ENCODE measurements around the gene CCDC6. TPM values are rescaled to one million over a fixed set of nuclear protein-coding genes. Genes with fewer than 3 reads are reported as not detected.

CCDC6 gene
- total RNA-seq = 50.7 and 63.4 TPM in 2 replicates

DNA sequence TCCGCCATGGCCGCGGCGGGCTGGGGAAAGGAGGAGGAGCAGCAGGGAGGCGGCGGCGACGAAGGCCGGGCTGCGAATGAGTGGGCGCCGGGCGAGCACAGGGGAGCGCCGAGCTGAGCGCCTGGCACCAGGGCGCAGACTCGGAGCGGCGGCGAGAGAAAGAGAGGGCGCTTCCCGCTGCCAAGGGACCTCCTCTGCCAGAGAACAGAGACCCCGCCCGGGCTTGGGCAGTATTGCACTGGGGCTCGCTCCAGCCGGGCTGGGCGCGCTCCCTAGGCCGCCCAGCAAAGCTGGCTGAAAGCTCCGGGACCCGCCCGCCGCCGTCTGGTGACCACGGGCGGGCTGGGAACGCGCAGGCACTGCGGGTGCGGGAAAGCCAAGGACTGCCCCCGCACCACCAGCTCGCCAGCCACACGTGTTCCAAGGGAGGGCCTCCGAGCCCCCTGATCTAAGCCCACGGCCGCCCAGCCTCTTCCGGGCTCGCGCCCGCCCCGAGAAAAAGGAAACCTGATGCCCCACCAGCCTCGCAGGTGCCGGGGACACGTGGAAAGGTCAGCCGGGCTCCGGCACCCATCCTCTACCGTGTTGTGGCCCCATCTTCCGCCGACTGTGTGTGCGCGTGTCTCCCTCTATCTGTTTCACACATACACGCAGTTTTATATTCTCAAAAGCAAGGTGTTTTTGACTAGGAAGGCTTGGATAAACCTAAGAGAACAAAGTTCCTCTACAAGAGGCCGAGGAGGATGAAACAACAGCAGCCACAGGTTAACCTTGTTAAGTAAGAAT lies at the start of gene CCDC6:
TSS of gene CCDC6 (minus strand) at position 140 of the 786 bp plus-strand sequence. CDS start at position 8, 132 bp downstream.

DNA sequence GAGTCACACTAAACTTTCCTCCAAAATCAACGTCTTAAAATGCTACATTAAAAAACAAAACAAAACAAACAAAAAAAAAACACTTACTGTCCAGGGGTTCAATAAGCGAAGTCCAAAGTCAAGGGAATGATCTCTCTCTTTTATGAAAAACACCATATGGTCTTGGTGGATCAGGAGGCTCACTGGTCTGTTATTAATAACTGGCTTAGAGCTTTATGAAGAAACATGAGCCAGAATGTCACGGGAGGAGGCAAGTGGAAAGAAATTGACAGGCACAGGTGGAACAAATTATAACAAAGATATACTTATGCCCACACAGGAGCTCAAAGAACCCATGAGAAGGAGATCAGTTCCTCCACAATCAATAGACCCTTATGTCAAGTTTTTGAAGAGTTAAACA lies 153.1 kb downstream of the CCDC6 start, which contains the start of gene MRLN:
TSS of gene MRLN (minus strand) at position 189 of the 400 bp plus-strand sequence.

Other genes starting within 250 kb of the CCDC6 start
- gene SLC16A9, start 196.7 kb downstream of the CCDC6 start, total RNA-seq = 1.5 and 9.6 TPM in 2 replicates
- not detected in 2 replicates for gene MRLN, start 153.1 kb downstream of the CCDC6 start, total RNA-seq

Data from thoracic aorta endothelial cell (primary cell).